Astrocyte of the spinal cord (primary cell): Measurements from ENCODE around the gene EFCAB8.
A peak's percentile ranks its signal among the peaks of the same experiment; 100 is the strongest.
"Not testable (repeated sequence)": the region's sequence is repeated elsewhere in the genome, so short reads cannot be mapped to it uniquely, and the experiment has no call there.

Experiments used
- DNase-seq: peaks from one replicate; pipeline ENCODE4 v3.0.0; 2011; ENCODE audit warnings: low read depth, low spot score
- H3K4me3 ChIP-seq: 2 replicates; pipeline ENCODE4 v1.5.1; 2011; ENCODE audit warnings: low read depth, mild to moderate bottlenecking, low read length, moderate library complexity
- in situ Hi-C: cut with HindIII; loops from 2 replicates; pipeline ENCODE4 v1.10.0; 2017; ENCODE audit warnings: low sequenced_read_pairs
- TF ChIP-seq, protein P1 (sequence below): IDR thresholded peaks from 2 replicates; pipeline ENCODE4 v1.5.1; 2012; ENCODE audit warnings: low read depth, mild to moderate bottlenecking, low read length, inconsistent platforms

EFCAB8 gene

GRCh38 chr20:32930701-32931100, 72.0 kb downstream of the EFCAB8 start:
- in situ Hi-C loops = no loop called here
- no peak for DNase-seq
- H3K4me3 ChIP-seq = no peak overlapping the region
- TF ChIP-seq, protein P1, sequence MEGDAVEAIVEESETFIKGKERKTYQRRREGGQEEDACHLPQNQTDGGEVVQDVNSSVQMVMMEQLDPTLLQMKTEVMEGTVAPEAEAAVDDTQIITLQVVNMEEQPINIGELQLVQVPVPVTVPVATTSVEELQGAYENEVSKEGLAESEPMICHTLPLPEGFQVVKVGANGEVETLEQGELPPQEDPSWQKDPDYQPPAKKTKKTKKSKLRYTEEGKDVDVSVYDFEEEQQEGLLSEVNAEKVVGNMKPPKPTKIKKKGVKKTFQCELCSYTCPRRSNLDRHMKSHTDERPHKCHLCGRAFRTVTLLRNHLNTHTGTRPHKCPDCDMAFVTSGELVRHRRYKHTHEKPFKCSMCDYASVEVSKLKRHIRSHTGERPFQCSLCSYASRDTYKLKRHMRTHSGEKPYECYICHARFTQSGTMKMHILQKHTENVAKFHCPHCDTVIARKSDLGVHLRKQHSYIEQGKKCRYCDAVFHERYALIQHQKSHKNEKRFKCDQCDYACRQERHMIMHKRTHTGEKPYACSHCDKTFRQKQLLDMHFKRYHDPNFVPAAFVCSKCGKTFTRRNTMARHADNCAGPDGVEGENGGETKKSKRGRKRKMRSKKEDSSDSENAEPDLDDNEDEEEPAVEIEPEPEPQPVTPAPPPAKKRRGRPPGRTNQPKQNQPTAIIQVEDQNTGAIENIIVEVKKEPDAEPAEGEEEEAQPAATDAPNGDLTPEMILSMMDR = no peak

DNA sequence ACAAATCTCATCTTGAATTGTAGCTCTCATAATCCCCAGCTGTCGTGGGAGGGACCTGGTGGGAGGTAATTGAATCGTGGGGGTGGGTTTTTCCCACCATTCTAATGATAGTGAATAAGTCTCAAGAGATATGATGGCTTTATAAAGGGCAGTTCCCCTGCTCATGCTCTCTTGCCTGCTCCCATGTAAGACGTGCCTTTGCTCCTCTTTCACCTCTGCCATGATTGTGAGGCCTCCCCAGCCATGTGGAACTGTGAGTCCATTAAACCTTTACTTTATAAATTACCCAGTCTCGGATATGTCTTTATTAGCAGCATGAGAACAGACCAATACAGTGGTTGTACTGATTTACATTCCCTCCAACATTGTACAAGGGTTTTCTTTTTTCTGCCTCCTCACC, 75.9 kb downstream of the EFCAB8 start:
- no peak overlapping the region for H3K4me3 ChIP-seq
- in situ Hi-C loops = no loop called here
- DNase-seq = no peak
- TF ChIP-seq, protein P1 = no peak

- no peak for DNase-seq
- in situ Hi-C loops = no loop called here
- TF ChIP-seq, protein P1 = no peak
- no peak overlapping the region for H3K4me3 ChIP-seq
Measured at GRCh38 chr20:32941155-32941885, 82.6 kb downstream of the EFCAB8 start.

DNA sequence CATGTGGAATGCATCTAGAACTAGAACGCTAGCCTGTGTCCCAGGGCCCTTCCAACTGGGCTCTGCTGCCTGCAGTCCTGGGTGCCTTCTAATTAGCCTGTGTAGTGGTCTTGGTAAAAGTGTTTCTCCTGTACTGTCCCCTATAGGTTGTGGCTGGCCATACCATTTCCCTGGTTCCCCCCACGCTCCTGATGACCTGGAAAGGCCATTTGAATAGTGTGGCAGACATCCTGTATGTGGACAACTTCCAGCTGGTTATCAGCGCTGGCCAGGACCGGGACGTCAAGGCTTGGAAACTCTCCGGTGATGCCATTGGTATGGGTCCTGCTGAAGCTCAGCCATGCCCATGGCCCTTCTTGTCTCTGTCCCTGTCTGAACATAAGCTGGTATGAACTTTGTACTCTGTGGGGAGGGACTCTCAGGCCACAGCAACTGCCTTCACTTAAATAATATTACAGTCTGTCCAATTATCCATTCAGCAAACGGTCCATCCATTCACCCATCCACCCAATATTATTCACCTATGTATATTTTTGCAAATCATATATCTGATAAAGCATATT, 84.8 kb downstream of the EFCAB8 start:
- DNase-seq = no peak
- TF ChIP-seq, protein P1 = no peak
- in situ Hi-C loops = no loop called here
- H3K4me3 ChIP-seq = no peak overlapping the region

- DNase-seq = peak; percentile 22
Measured at GRCh38 chr20:32945710-32946221, 87.0 kb downstream of the EFCAB8 start.

GRCh38 chr20:32946629-32947028, 87.9 kb downstream of the EFCAB8 start:
- no peak for DNase-seq
- TF ChIP-seq, protein P1 = no peak
- in situ Hi-C loops = no loop called here
- no peak overlapping the region for H3K4me3 ChIP-seq

More at GRCh38 chr20:32945710-32946221, 87.0 kb downstream of the EFCAB8 start:
- in situ Hi-C loops = no loop called here
- TF ChIP-seq, protein P1 = peak; percentile 66
- H3K4me3 ChIP-seq = no peak overlapping the region

DNA sequence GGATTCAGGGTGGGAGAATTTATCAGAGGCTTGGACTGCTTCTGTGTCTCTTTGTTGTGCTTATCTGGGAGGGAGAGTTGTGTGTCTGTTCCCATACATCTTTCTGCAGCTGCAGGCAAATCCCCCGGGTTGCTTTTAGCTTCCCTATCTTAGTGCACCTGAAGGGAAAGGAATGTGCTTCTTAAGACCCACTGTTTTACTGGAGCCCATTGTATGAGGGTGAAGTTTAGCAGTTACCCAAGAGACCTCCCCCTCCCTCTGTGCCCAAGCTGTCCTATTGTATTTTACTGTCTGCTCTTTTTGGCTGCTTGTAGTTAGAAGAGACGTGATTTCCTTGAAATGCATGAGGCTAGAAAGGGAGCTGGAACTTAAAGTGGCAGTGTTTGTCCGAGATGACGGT, 91.8 kb downstream of the EFCAB8 start:
- DNase-seq, H3K4me3 ChIP-seq, in situ Hi-C loops: not testable (repeated sequence)
